LoVo (cell line): Measurements from ENCODE around the gene MICALL1.
"Not testable (repeated sequence)": the region's sequence is repeated elsewhere in the genome, so short reads cannot be mapped to it uniquely, and the experiment has no call there.

ENCODE experiments used
- DNase-seq: peaks from one replicate; pipeline ENCODE4 v3.0.0-alpha.2; 2016; ENCODE audit warnings: low spot score

The MICALL1 gene

DNA sequence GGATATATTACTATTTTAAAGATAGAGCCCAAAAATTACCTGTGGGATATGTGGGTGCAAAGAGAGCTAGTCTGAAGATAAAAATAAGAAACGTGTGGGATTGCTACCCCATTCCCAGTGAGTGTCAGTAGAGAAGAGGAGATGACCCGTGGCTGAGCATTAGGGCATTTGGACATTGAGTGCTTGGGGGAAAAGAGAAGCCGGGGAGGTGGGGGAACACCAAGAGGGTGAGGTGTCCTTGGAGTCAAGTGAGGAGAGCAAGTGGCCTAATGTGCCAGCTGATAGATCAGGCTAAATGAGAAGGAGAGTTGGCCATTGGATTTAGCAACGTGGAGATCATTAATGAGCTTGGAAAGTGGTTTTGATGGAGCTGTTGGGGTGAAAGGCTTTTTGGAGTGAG is 48.6 kb downstream of the MICALL1 start:
- DNase-seq = no peak

DNA sequence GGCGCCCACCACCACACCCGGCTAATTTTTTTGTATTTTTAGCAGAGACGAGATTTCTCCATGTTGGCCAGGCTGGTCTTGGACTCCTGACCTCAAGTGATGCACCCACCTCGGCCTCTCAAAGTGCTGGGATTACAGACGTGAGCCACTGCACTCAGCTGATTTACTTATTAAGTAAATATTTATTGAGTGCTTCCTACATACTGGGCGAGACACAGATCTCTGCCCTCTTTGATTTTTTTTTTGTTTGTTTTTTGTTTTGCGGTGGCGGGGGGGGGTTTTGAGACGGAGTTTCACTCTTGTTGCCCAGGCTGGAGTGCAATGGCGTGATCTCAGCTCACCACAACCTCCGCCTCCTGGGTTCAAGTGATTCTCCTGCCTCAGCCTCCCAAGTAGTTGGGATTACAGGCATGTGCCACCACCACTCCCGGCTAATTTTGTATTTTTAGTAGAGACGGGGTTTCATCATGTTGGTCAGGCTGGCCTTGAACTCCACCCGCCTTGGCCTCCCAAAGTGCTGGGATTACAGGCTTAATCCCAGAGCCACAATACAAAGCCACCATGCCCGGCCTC is 49.8 kb downstream of the MICALL1 start:
- not testable (repeated sequence) for DNase-seq

DNA sequence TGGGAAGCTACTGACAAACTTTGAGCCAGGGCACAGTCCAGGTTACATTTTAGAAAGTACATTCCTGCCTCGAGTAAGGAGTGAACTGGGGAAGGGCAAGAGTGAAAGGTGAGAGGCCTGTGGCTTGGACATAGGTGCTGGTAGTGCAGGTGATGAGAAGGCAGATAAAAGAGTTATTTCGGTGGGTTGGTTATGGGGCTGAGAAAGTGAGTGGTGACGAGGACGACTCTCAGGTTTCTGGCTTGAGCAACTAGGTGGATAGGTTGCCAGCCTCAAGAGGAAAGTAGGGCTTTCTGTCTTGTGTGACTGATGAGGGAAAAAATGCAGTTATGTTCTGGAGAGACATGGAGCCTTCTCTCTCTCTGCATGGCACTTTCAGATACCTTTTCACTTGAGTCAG is 51.1 kb downstream of the MICALL1 start:
- no peak for DNase-seq

DNA sequence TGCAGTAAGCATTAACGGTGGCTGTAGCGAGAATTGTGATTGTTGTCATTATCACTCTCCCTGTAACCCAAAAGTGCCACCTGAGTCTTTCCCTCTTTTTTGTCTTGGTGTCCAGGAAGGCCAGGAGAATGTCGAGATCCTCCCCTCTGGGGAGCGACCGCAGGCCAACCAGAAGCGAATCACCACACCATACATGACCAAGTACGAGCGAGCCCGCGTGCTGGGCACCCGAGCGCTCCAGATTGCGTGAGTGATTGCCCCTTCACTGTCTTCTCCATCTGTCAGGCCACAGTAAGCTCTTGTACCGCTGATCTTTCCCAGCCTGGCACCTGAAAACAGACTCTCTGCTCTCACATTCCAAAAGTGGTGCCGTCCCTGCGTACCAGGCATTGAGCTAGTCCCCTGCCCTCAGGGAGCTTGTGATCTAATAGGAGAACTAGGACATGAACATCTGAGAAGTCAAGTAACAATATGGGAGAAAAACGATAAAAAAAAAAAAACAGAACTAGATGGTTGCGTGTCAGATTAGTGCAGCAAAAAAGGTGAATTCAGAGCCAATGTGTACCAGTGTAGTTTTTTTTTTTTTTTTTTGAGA is 53.2 kb downstream of the MICALL1 start:
- no peak for DNase-seq

DNA sequence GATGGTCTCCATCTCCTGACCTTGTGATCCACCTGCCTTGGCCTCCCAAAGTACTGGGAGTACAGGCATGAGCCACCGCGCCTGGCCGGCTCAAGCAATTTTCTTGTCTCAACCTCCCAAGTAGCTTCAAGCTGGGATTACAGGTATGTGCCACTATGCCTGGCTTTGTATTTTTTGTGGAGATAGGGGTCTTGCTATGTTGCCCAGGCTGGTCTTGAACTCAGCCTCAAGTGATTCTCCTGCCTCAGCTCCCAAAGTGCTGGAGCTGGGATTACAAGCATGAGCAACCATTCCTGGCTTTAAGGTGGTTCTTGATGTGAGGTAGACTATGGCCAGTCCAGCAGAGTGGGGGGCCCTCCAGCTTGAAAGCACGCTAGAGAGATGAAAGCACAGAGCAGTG is 55.0 kb downstream of the MICALL1 start:
- DNase-seq = no peak

DNA sequence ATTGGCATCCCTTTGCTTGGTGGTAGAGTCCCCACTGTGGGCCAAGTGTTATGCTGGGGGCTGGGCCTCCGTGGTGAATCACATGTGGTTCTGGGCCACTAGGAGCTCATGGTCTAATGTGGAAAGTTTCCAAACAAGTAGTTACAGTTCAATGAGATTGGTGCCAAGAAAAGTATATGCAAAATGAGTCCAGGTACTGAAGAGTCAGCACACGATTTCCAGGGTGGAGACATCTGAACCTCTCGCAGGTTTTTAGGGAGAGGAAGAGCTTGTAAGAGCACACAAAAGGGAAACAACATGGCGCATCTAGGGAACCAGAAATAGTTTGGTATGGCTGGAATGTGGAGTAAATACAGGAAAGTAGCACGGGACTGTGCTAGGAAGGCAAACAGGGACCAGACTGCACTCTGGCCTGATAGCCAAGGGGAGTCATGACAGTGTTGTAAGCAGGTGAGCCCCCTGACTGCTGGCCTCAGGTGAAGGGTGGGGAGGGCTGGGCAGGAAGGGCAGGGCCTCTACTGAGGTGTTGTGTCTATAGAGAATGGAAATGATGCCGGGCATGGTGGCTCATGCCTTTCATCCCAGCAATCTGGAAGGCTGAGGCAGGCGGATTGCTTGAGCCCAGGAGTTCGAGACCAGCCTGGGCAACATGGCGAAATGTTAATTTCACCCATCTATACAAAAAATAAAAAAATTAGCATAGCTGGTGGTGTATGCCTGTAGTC is 60.0 kb downstream of the MICALL1 start:
- DNase-seq = no peak

DNA sequence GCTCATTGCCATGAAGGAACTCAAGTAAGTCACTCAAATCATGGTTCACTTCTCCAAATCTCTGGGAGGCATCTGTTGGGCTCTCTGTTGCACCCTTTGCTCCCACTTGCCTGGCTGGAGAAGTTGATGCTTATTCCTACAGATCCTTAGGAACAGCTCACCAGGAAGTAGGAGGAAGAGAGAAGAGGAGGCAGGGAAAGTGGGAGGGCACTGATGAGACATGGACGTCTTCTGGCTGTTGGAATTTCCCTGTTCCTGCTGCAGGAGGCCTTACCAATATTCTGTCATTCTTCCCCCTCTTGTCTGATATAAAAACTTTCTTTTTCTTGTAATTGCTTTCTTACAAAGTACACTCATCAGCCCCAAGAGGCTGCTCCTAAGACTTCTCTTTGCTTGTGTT is 61.0 kb downstream of the MICALL1 start:
- no peak for DNase-seq

DNA sequence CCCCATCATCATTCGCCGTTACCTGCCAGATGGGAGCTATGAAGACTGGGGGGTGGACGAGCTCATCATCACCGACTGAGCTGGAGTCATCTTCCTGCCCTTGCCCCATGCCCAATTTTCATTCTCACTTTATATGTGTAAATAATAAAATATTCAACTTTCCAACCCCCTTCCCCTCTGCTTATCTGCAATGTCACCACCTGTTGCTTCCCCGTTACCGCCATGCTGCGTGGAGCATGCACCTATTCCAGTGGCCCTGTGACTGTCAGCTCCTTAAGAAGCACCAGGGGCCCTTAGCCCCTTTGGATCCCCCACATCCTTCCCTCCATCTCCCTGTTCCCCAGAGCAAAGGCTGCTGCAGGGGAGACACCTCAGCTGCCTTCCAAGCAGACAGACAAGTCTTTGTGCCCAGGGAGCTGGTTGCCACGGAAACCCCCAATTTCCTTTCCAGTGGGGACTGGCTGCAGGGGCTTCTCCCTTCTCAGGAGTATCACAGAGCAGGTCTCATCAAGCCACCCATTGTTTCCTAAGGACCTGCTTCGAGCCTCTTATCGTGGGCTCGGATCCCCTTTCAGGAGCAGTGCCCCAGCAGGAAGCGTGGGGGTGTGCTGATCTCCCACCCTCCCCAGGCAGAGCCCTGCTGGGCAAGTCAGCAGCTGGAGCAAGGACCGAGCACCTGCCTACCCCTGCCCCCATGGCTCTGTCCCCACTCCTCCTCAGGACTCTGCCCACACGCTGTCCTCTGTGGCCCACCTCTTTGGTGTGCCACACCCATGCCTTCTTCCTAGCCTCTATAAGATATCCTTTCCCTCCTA is 61.7 kb downstream of the MICALL1 start:
- no peak for DNase-seq

DNA sequence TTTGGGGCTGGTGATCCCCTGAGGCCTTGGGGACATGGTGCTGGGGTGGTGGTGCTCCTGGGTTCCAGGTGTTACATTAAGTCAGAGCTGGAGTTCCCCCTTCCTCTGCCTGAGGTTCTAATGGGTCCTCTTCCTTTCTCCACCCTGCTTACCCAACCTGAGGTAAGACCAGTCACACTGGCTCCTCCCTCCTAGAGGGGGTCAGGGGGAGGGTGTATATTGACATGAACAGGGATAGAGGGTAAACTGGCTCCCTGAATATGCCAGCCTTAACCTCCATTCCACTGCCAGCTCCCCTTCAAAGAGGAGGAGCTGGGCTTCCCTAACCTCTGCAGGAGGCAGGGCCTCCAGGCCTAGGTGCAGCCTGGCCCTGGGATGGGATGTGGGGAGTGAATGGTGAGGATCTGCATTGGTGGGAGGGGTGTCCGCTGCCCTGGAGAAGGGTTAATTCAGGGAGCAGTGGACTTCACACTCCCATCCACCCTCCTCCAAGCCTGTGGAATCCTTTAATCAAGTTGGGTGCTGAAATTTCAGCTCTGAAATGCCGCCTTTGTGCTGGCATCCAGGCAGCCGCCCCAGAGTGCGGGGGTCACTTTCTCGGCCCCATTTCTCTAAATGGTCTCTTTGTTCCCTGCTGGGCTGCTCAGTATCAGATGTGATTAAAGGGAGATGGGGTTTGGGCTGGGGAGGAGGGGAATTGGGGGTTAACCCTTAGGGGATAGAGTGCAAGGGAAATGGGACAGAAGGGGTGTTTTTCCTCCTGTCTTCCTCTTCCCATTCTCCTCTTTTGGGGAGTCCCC is 62.6 kb downstream of the MICALL1 start:
- no peak for DNase-seq

DNA sequence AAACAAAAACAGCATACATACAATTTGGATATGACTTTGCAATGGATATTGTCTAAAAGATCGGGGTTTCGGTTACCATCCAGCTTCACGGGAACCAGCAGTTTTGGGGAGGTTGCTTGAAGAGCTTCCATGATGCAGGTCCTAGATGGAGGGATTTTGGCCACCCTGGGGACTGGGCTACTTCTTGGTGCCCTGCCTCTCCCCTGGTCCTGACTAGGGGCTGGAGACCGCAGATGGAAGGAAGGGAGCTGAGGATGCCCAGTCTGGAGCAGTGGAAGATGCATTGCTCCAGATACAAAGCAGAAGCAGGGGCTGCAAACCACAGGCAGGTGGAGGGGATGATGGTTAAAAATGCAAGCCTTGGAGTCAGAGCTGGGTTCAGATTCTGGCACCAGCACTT is 64.8 kb downstream of the MICALL1 start:
- no peak for DNase-seq

DNA sequence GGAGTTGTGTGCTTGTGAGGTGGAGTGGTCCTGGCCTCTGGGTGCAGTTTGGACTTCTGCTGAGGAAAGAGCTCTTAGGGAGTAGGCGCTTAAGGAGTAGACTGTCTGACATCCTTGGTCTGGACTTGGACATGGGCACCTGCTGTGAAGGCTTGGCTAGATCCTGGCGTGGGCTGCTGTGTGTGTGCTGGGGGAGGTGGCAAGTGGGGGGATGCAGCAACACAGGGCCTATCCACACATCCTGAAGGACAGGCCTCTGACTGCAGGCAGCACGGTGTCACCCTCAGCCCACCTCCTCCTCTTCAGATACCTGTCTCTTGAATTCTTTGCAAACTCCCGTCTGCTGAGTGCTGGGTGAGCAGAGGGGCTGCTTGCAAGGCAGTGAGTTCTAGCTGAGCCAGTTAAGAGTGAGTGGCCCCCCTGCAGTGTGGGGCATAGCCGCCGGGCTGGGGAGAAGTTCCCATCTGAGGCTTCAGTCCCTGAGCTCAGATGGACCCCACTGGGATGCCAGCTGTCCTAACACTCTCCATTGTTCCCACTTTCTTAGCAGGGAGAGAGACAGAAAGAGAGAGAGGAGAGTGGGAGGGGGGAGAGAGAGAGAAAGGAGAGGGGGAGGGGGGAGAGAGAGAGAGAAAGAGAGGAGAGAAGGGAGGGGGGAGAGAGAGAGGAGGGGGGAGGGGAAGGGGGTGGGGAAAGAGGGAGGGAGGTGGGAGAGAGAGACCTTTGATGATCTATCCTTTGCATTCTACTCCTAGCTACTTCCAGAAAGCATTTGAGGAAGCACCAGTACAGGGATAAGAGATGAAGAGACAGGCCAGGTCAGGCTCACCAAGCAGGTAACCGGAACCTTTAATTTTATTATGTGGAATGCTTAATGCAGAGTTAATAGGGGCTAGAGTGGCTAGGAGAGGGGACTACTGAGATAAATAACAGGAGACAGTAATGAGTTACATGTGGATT is 65.7 kb downstream of the MICALL1 start:
- DNase-seq = no peak

DNA sequence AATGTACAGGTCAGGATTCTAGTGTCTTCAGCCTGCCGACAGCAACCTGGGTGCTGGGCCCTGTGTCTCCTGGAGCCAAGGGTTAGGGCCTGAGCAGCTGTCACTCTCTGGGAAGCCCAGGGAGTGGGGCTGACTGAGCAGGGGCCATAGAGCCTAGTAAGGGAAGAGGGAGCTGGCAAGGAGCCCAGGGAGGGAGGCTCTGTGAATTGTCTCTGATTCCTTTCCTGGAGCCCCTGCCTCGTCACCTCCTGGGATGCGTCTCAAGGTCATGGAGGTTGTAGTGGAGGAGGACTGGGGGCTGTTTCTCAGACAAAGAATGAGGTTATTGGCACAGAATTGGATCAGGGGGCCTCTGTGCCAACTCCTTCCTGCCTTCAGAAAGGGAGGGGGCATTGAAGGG is 66.4 kb downstream of the MICALL1 start:
- no peak for DNase-seq

DNA sequence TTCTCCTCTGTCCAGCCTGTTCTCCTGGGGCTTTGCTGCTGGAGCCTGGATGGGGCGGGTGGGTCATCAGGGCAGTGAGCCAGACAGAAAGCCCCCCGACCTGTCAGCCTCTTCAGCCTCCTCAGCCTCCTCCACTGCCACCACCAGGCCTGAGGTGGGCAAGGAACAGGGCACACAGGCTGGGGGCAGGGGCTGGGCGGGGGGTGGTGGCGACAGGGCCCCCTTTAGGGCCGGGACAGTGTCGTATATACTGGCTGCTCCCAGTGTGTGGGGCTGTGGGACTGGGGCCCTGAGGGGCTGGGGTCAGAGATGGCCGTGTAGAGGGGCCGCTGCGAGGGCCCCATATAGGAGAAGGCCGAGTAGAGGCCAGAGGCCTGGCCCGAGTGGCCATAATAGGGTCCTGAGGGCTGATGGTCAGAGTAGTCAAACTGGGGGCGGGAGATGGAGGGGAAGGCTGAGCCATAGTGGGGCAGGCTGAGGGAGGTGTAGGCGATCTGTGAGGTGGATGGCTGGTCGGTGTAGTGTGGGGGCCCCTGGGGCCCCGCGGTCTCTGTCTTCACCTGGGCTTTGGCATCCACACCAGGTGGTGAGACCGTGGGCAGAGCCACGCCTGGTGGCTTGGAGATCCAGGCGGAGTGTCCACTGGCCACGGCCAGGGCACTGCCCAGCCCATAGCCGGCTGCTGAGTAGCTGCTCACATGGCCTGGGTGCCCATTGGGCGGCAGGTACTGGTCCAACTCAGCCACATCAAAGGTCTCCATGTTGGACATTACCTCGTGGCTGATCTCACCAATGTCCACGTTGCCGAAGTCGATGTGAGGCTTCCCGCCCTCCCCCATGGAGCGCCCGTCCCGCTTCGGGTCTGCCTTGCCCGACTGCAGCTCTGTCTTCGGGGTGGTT is 67.4 kb downstream of the MICALL1 start:
- DNase-seq = no peak

DNA sequence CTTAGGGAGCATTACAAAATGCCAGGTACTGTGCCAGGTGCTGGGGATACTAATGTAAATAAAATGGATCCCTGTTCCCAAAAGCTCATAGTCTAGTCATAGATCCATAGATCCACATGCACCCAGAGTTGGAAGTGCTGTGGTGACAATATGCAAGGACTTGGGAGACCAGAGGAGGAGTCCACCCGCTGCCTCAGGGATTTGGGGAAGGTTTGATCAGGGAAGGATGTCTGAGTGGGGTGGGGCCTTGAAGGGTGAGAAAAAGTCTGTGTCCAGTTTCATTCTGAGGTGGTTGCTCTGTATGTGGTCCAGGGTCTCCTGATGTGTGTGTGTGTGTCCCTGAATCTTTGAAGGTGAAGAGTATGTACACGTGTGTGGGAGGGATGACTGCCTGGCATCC is 69.1 kb downstream of the MICALL1 start:
- DNase-seq = no peak

DNA sequence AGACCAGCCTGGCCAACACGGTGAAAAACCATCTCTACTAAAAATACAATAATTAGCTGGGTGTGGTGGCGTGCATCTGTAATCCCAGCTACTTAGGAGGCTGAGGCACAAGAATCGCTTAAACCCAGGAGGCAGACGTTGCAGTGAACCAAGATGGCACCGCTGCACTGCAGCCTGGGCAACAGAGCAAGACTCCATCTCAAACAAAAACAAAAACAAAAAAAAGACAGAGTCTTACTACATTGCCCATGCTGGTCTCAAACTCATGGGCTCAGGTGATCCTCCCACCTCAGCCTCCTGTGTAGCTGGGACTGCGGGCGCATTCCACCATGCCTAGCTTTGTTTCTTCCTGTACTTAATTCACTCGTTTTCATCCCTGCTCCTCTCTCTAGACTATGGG is 69.9 kb downstream of the MICALL1 start:
- not testable (repeated sequence) for DNase-seq

DNA sequence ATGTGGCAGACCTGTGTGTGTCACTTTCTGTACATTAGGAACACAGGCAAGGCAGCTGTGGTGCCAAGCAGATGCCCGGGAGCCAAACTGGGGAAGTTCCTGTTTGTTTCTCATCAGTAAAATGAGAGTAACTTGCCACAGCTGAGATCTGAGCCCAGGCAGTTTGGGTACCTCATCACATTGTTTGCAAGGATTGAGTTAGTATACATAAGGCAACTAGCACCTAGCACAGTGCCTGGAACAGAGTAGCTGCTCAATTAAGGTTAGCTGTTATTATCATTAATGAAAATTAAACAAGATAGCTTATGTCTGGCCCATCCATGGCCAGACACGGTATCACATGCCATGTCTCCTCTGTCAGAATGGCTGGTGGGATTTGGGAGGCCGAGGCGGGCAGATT is 70.5 kb downstream of the MICALL1 start:
- no peak for DNase-seq

DNA sequence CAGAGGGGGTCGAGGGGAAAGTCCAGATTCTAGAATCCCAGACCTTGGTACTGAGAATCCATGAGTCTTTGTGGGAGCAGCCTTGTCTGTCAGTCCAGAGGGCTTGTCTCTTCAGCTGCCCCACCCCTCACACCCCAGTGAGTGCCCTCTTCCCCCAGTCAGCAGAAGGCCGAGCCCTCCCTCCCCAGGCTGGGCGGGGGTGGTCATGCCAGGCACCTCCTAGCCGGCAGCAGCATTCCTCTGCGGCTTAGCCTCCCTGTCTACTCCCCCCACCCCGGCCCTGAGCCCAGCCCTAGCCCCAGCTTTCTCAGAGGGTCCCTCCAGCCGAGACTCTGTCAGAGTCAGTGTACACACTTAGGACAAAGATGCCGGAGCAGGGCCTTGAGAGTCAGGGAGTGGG is 73.7 kb downstream of the MICALL1 start:
- DNase-seq = no peak

DNA sequence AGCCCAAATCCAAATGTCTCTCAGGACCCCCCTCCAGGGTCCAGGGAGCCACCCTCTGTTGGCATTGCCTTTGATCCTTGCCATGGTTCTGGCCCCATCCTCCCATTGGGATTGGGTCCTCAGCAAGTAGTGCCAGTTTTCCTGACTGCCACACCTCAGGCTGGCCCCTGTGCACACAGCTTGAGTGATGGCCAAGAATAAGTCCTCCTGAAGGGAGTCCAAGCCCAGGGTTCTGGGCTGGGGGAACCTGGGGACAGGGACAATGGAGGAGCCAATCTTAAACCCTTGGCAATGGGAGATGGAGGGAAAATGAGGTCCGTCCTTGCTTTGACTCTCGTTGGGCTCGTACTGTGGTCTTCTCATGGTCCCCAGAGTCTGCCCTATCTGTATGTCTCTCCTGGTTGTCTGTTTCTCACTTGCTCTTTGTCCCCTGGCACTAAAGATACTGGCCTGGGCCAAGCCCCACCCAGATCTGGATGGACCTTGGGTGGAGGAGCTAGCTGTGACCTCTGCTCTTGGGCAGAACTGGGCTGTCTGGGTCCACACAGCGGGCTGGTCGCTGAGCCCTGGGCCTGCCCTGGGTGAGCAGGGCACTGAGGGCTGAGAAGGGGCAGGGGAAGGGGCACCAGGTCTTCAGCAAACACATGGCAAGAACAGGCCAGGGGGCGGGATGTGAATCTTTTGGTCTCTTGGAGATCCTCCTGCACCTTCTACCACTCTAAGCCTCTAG is 75.3 kb downstream of the MICALL1 start:
- DNase-seq = no peak

DNA sequence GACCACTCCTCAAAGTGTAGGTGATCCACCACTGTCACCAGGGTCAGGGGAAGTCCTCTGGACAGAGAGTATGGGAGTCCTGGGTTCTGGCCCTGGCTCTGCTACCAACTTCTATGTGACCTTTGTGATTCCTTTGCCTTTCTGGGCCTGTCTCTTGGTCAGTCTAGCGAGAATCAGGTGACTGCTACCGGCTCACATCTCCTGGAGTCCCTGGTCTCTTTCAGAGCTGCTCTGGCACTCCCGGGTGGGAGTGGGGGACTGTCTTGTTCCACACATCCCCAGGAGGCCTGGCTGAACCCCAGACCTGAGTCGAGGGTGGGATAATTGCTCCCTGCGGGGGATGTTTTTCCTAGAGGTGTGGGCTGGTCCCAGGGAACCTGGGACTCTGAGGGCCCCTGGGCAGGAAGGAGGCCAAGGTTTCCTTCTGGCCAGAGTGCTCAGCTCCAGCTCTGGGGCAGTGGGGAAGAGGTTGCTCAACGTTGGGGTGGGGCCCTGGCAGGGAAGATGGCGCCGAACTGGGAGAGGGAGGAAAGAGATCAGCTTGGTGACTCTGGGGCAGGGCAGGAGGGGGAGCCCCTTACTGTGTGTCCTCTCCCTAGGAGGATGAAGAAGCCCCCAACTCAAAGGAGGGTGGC is 76.2 kb downstream of the MICALL1 start:
- DNase-seq = no peak
